ENCODE results near the gene OR52N2.

Gene OR52N2

GRCh38 chr11:5809905-5810795 lies 1.4 kb downstream of the OR52N2 start (continued):
- TF ChIP-seq, protein P1, sequence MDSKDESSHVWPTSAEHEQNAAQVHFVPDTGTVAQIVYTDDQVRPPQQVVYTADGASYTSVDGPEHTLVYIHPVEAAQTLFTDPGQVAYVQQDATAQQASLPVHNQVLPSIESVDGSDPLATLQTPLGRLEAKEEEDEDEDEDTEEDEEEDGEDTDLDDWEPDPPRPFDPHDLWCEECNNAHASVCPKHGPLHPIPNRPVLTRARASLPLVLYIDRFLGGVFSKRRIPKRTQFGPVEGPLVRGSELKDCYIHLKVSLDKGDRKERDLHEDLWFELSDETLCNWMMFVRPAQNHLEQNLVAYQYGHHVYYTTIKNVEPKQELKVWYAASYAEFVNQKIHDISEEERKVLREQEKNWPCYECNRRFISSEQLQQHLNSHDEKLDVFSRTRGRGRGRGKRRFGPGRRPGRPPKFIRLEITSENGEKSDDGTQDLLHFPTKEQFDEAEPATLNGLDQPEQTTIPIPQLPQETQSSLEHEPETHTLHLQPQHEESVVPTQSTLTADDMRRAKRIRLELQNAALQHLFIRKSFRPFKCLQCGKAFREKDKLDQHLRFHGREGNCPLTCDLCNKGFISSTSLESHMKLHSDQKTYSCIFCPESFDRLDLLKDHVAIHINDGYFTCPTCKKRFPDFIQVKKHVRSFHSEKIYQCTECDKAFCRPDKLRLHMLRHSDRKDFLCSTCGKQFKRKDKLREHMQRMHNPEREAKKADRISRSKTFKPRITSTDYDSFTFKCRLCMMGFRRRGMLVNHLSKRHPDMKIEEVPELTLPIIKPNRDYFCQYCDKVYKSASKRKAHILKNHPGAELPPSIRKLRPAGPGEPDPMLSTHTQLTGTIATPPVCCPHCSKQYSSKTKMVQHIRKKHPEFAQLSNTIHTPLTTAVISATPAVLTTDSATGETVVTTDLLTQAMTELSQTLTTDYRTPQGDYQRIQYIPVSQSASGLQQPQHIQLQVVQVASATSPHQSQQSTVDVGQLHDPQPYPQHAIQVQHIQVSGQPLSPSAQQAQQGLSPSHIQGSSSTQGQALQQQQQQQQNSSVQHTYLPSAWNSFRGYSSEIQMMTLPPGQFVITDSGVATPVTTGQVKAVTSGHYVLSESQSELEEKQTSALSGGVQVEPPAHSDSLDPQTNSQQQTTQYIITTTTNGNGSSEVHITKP (tag by site-specific recombination; IDR thresholded peaks at IDR 0.05) = no peak
- TF ChIP-seq ZNF624 (tag by site-specific recombination; IDR thresholded peaks at IDR 0.05) (no peak), ZNF423 (tag by site-specific recombination; IDR thresholded peaks at IDR 0.05) (no peak), ZNF560 (tag by site-specific recombination; IDR thresholded peaks at IDR 0.05; ENCODE audit: borderline replicate concordance) (no peak), ZNF549 (tag by site-specific recombination; IDR thresholded peaks at IDR 0.05) (no peak)

- Histone ChIP-seq H3K36me3 (ENCODE audit: control insufficient read depth in 2 of 2, insufficient read depth in 1 of 2, low read length in 2 of 2) (no peaks in the 10 kb centered on the region), H3K4me3 (ENCODE audit: low read depth, low read length) (no peak overlapping the region), H3K27ac (ENCODE audit: extremely low read depth, low read depth, low read length) (no peak overlapping the region), H3K9me3 (ENCODE audit: control insufficient read depth, insufficient read depth, low read depth, low read length) (no peaks in the 10 kb centered on the region), H3K4me1 (ENCODE audit: control insufficient read depth, insufficient read depth, low read length) (no peaks in the 10 kb centered on the region)
- POLR2A ChIA-PET = no interaction called here
- CTCF ChIA-PET = no interaction called here
- TF ChIP-seq ZNF488 (tag by site-specific recombination; IDR thresholded peaks at IDR 0.05) = no peak
- TF ChIP-seq ZNF623 (tag by site-specific recombination; IDR thresholded peaks at IDR 0.05) = no peak
- no peak for TF ChIP-seq BCL11A (tag by site-specific recombination; IDR thresholded peaks at IDR 0.05; ENCODE audit: low read depth)
- TF ChIP-seq ZSCAN16 (tag by site-specific recombination; IDR thresholded peaks at IDR 0.05) = no peak
- no peak for TF ChIP-seq SCRT2 (tag by site-specific recombination; IDR thresholded peaks at IDR 0.05)
- no peak for TF ChIP-seq MEIS1 (CRISPR knock-in tag; IDR thresholded peaks at IDR 0.05; ENCODE audit: borderline replicate concordance)
- TF ChIP-seq ZNF112 (tag by site-specific recombination; IDR thresholded peaks at IDR 0.05) = no peak
- TF ChIP-seq, protein P2, sequence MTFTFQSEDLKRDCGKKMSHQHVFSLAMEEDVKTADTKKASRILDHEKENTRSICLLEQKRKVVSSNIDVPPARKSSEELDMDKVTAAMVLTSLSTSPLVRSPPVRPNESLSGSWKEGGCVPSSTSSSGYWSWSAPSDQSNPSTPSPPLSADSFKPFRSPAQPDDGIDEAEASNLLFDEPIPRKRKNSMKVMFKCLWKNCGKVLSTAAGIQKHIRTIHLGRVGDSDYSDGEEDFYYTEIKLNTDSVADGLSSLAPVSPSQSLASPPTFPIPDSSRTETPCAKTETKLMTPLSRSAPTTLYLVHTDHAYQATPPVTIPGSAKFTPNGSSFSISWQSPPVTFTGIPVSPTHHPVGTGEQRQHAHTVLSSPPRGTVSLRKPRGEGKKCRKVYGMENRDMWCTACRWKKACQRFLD (tag by site-specific recombination; IDR thresholded peaks at IDR 0.05) = no peak
- no peak for TF ChIP-seq KLF17 (tag by site-specific recombination; IDR thresholded peaks at IDR 0.05)
- TF ChIP-seq ZNF221 (tag by site-specific recombination; IDR thresholded peaks at IDR 0.05; ENCODE audit: borderline replicate concordance) = no peak
- TF ChIP-seq ZBTB1 (tag by site-specific recombination; IDR thresholded peaks at IDR 0.05) = no peak
- TF ChIP-seq ZNF571 (tag by site-specific recombination; IDR thresholded peaks at IDR 0.05) = no peak
Measured at GRCh38 chr11:5815534-5815933, 6.8 kb downstream of the OR52N2 start.
